Ectodermal cell (in vitro differentiated cells): ENCODE measurements around the gene R3HDM4.

ENCODE experiments used
- H3K27ac ChIP-seq: 2 replicates; pipeline ENCODE4 v1.7.0; 2013; ENCODE audit warnings: mild to moderate bottlenecking, low read depth, low read length; ENCODE audit not compliant: insufficient read depth, poor library complexity, severe bottlenecking
- H3K27me3 ChIP-seq: 2 replicates; pipeline ENCODE4 v1.7.0; 2013; ENCODE audit warnings: mild to moderate bottlenecking, low read length; ENCODE audit not compliant: insufficient read depth, control insufficient read depth, poor library complexity, severe bottlenecking
- H3K36me3 ChIP-seq: one replicate; pipeline ENCODE4 v1.7.0; 2013; ENCODE audit warnings: low read length; ENCODE audit not compliant: control insufficient read depth, insufficient read depth
- H3K4me1 ChIP-seq: one replicate; pipeline ENCODE4 v1.7.0; 2013; ENCODE audit warnings: low read length; ENCODE audit not compliant: control insufficient read depth, insufficient read depth
- H3K4me3 ChIP-seq: 2 replicates; pipeline ENCODE4 v1.7.0; 2013; ENCODE audit warnings: low read depth, low read length, control low read depth; ENCODE audit not compliant: insufficient read depth
- H3K9me3 ChIP-seq: 2 replicates; pipeline ENCODE4 v1.7.0; 2013; ENCODE audit warnings: mild to moderate bottlenecking, low read length, moderate library complexity; ENCODE audit not compliant: control insufficient read depth
- WGBS, 2 experiments: methylation state at CpG; one replicate each; pipeline ENCODE4 v1.1.7; 2013; ENCODE audit warnings: missing lambda C conversion rate in 2 of 2; 5-methylcytosine and 5-hydroxymethylcytosine counted together

R3HDM4 gene

DNA sequence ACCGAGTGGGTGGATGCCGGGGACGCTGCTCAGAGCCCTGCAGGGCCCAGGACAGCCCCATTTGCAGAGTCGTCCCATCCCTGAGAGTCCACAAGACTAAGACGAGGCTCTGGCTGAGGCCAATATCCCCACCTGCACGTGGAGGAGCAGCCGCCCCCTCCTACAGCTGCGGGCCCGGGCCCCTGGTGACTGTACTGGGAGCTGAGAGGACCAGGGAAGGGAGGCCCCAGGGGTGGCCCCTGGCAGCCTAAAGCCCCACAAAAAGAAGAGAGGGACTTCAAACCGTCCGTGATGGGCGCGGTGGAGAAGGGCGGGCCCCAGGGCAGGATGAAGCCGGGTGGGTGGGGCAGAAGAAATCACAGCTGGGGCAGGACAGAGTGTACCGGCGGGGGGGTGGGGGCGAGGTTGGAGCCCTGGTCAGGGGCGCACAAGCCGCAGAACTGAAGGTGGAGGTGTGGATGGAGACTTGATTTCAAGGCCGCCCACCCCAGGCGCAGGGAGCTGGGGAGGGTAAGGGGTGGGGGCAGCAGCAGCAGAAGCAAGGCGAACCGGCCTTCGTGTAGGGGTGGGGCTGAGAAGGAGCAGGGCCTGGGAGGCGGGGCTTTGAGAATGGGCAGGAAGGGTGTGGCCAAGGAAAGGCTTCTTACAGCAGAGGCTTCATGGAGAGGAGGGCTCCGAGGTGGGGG, 40.6 kb downstream of the R3HDM4 start:
- peaks cover 4% of the 10 kb centered on the region for H3K4me1 ChIP-seq
- peak overlapping the region; percentile 41 for H3K27ac ChIP-seq
- 42 to 43% methylated on average over 27 of the region's 27 CpGs for WGBS, 2 experiments
- H3K36me3 ChIP-seq: peaks cover 29% of the 10 kb centered on the region
- H3K27me3 ChIP-seq: no peaks in the 10 kb centered on the region
- no peaks in the 10 kb centered on the region for H3K9me3 ChIP-seq
- H3K4me3 ChIP-seq: peak overlapping the region; percentile 16

DNA sequence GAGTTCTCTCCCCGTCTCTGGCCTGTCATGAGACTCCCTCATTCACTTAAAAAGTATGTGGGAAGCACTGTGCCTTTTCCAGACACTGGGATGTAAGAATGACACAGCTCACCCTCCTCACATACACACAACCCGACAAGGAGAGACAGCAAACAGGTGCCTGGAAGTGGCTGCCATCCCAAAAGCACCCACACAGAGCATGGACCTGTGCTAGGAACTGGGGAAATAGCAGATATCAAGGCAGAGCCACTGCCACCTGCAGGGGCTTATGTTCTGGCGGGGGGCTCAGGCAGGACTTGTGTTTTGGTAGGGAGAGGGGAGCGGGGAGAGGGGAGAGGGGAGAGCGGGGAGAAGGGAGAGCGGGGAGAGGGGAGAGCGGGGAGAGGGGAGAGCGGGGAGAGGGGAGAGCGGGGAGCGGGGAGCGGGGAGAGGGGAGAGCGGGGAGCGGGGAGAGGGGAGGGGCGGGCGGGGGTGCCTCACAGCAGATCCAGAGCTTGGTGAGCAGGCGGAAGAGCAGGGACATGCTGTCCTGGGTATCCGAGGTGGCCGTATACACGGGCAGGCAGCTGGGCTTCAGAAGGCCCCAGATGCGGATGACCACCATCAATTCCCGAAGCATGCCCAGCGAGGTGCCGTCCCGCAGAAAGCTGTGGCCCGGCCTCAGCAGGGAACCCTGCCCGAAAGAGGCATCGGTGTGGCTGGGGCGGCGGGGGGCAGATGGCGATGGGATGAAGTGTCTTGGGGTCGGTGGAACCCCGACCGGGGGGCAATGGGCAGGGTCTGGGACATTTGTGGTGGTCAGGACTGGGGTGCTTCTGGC, 41.4 kb downstream of the R3HDM4 start:
- Histone ChIP-seq H3K4me1 (peaks cover 8% of the 10 kb centered on the region), H3K4me3 (peak overlapping the region; percentile 16), H3K36me3 (peaks cover 29% of the 10 kb centered on the region), H3K9me3 (no peaks in the 10 kb centered on the region), H3K27me3 (no peaks in the 10 kb centered on the region), H3K27ac (peak overlapping the region; percentile 41)
- 49 to 52% methylated on average over 23 of the region's 33 CpGs for WGBS, 2 experiments

DNA sequence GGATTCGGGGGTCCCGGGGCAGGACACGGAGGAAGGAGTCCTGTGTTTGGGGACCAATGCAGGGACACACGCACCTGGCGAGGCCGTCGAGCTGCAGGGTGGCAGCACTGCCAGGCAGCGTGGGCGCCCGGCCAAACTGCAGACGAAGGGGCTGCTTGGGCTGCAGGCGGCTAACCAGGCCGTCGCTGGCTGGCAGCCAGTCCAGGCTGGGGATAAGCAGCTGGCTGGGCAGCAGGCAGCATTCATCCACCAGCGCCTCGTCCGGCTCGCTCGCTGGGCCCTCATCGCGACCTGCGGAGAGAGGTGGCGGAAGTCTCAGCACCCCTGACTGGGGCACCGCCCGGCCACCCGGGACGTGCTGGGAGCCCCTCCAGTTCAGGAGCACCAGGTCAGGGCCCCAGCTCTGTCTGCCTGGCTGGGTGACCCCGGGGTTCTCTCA, 42.0 kb downstream of the R3HDM4 start:
- Histone ChIP-seq H3K36me3 (peaks cover 29% of the 10 kb centered on the region), H3K9me3 (no peaks in the 10 kb centered on the region), H3K4me3 (no peak overlapping the region), H3K27ac (no peak overlapping the region), H3K4me1 (peaks cover 8% of the 10 kb centered on the region), H3K27me3 (no peaks in the 10 kb centered on the region)
- WGBS, 2 experiments: 87 to 90% methylated on average over 28 of the region's 28 CpGs

DNA sequence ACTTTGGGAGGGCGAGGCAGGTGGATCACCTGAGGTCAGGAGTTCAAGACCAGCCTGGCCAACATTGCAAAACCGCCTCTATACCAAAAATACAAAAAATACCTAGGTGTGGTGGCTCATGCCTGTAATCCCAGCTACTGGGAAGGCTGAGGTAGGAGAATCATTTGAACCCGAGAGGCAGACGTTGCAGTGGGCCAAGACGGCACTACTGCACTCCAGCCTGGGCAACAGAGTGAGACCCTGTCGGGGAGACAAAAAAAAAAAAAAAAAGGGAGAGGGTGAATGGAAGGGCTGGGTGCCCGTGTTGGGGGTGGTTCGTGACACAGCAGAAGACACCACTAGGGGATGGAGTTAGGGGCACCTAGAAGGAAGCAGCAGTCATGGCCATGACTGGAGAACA, 42.7 kb downstream of the R3HDM4 start:
- Histone ChIP-seq H3K36me3 (peaks cover 23% of the 10 kb centered on the region), H3K27ac (no peak overlapping the region), H3K27me3 (no peaks in the 10 kb centered on the region), H3K4me3 (no peak overlapping the region), H3K9me3 (no peaks in the 10 kb centered on the region), H3K4me1 (peaks cover 8% of the 10 kb centered on the region)
- 92 to 93% methylated on average over 8 of the region's 8 CpGs for WGBS, 2 experiments

DNA sequence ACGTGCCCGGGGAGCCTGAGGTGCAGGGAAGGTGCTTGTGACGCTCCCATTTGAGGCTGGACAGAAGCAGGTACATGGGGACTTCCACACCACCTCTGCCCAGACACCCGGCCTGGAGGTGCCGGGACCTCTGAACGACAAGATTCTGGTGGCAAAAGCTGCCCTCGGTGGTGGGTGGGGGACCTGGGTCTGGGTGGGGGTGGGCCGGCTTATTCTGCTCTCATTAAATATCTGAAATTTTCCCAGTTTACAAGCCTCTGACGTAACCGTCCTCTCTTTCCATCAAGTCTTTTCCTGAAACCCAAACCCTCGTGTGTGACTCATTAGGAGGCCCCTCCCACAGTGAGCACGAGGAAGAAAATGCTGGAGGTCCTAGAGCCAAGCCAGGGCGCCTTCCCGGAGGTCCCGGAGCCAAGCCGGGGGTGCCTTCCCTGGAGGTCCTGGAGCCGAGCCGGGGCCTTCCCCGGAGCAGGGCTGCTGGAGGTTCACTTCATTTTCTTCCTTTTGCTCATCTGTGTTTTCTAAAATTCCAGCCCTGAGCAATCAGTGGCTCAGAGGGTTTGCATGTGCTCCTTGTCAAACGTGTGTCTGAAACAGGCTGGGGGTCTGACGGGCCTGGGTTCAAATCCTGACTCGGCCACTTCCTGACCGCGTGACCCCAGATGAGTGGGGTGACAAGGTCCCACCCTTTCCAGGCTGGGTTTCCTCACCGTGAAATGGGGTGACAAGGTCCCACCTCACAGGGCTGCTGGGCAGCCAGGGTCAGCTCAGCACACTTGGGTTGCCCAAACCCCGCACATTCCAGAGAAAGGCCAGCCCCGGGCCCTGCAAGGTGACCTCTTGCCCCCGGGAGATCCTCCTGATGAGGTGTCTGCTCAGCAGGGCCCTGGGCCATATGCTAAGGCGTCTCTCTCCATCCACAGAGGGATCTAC, 43.5 kb downstream of the R3HDM4 start:
- Histone ChIP-seq H3K27me3 (no peaks in the 10 kb centered on the region), H3K27ac (no peak overlapping the region), H3K9me3 (no peaks in the 10 kb centered on the region), H3K4me3 (no peak overlapping the region), H3K36me3 (peaks cover 20% of the 10 kb centered on the region), H3K4me1 (peaks cover 8% of the 10 kb centered on the region)
- 88 to 89% methylated on average over 29 of the region's 29 CpGs for WGBS, 2 experiments

DNA sequence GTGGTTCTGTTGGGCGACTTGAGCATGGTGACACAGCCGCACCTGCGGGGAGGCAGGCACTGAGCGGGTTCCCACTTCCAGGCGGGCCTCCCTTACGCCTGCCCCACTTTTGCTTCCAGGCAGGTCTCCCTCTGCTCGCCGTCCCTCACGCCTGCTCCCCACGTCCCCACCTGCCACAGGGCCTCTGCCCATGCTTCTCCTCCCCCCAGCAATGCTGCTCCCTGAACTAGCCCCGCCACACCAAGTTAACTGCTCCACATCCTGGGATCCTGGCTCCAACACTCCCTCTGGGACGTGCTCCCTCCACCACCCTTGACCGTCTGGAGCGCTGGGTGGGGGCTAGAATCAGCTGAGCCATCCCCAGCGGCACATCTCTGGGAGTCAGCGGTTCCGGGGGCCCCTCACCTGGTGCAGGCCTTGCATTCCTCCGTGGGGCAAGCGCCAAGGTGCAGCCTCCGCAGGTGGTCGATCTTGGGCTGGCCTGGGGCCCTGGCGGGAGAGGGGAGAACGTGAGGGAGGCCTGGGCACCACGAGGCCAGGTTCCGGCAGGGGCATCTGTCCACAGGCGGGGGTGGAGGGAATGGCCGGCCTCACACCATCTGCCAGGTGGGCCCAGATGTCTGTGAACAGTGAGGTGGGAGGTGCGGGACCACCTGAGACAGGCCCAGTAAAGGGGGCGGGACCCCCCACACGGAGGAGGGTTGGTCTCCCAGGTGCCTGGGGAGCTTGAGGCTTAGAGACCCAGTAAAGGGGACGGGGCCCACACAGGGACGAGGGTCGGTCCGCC, 44.4 kb downstream of the R3HDM4 start:
- Histone ChIP-seq H3K36me3 (peaks cover 17% of the 10 kb centered on the region), H3K27ac (no peak overlapping the region), H3K4me3 (no peak overlapping the region), H3K27me3 (no peaks in the 10 kb centered on the region), H3K4me1 (peaks cover 8% of the 10 kb centered on the region), H3K9me3 (no peaks in the 10 kb centered on the region)
- WGBS, 2 experiments: 90 to 91% methylated on average over 34 of the region's 34 CpGs

DNA sequence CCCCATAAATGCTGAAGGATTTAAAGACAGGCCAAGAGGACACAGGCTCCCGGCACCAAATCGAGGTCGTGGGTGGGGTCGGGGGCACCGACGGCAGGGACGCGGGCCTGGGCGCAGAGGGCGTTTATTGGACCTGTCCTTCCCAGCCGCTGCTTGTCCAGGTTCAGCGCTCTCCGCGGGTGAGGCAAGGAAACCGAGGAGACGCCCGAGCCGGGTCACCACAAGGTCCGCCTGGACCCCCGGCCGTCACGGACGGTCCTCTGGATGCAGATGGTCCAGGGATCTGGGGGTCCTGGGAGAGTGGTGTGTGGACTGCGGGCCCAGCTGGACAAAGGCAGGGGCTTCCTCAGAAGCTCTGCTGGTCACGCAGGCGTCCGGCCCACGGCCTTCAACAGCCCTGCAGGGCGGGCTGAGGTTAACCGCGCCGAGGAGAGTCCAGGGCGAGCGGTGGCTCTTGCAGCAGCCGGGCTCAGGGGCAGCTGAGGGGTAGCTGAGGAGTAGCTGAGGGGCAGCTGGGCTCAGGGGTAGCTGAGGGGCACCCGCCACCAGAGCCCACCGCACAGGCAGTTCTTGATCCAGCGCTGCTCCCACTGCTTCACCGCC, 45.1 kb downstream of the R3HDM4 start:
- Histone ChIP-seq H3K36me3 (peaks cover 17% of the 10 kb centered on the region), H3K27me3 (peaks cover 6% of the 10 kb centered on the region), H3K9me3 (no peaks in the 10 kb centered on the region), H3K4me3 (no peak overlapping the region), H3K4me1 (peaks cover 8% of the 10 kb centered on the region), H3K27ac (no peak overlapping the region)
- 93 to 94% methylated on average over 39 of the region's 39 CpGs for WGBS, 2 experiments

DNA sequence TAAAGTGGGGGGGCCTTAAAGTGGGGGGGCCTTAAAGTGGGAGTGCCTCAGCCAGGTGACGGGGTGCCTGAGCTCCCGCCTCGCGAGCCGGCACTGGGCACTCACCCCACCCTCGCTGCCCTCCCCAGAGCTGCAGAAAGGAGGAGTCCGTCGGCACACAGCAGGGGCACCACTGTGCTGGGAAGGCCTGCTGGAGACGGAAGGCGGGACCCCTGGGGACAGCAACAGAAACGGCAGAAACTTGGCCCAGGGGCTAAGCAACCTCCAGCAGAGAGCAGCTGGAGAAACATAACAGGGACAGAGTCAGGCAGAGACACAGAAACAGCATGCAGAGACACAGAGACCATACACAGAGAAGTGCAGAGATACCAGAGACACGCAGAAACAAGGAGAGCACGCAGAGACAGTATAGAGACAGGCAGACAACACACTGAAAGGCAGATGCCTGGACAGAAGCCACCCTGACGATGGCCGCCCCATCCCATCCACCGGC, 45.7 kb downstream of the R3HDM4 start:
- Histone ChIP-seq H3K9me3 (no peaks in the 10 kb centered on the region), H3K4me3 (no peak overlapping the region), H3K36me3 (peaks cover 17% of the 10 kb centered on the region), H3K4me1 (peaks cover 8% of the 10 kb centered on the region), H3K27me3 (peaks cover 12% of the 10 kb centered on the region), H3K27ac (no peak overlapping the region)
- WGBS, 2 experiments: 39% methylated on average over 16 of the region's 16 CpGs

DNA sequence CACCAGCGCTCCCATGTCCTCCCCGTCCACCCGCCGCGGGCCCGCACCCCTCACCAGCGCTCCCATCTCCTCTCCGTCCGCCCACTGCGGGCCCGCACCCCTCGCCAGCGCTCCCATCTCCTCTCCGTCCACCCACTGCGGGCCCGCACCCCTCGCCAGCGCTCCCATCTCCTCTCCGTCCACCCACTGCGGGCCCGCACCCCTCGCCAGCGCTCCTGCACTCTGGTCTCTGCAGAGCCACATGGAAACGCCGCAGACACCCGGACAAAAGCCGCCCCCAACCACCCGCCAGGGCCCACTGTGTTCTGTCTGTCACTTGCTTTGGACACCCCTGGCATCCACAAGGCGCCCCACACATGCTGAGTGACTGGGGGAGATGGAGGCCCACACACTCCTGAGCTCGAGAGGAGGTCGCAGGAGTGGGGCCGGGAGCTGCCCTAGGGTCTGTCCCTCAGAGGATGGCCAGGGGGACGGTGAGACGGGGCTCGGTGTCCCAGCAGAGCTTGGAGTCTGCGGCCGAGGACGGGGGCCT, 46.2 kb downstream of the R3HDM4 start:
- Histone ChIP-seq H3K9me3 (no peaks in the 10 kb centered on the region), H3K36me3 (peaks cover 17% of the 10 kb centered on the region), H3K4me3 (no peak overlapping the region), H3K4me1 (peaks cover 8% of the 10 kb centered on the region), H3K27ac (no peak overlapping the region), H3K27me3 (peaks cover 16% of the 10 kb centered on the region)
- 76 to 77% methylated on average over 38 of the region's 38 CpGs for WGBS, 2 experiments
